GM18858 (cell line): Measurements from ENCODE around the gene PTPRM.

Source experiments
- ATAC-seq: cut with Tn5 transposase; IDR thresholded peaks from one replicate; pipeline ENCODE4 v1.9.1; 2021; ENCODE audit not compliant: unreplicated experiment

The PTPRM gene

DNA sequence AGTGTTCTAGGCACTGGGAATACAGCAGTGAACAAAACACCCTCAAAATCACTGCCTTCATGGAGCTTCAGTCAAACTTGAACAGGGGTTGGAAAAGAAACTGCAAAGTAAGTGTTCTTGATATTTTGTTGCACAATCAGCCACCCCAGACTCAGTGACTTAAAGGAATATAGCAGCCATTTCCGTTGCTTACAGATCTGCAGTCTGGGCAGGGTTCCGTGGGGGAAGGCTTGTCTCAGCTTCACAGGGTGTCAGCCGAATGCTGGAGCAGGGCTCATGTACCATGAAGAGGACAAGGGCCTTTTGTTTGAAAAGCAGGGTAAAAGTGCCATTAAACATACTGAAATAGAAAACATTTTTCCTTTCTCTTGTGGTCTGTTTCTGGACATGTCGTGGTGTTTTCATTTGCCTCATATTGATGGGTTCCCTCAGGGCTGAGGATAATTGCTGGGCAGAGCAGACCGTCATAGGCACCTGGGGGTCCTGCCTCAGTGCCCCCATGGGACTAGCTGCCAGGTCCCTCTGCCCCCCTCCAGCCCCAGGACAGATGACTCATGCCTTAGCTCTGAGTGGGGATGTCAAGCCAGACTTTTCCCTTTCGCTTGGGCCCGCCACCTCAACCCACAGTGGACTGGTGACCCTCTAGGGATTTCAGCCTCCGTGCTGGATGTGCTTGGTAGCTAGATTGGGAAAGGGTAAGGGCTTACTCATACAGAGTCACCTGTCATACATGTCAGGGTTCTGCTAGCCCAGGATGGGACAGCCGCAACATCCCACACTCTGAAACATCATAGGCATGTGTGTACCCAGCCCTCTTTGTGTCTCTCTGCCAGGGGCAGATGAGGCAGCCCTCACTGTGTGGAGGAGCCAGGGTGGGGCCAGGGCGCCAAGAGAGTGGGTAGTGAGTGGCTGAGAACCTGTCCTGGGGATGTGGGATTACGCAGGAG lies 96.5 kb downstream of the PTPRM start:
- no peak for ATAC-seq

DNA sequence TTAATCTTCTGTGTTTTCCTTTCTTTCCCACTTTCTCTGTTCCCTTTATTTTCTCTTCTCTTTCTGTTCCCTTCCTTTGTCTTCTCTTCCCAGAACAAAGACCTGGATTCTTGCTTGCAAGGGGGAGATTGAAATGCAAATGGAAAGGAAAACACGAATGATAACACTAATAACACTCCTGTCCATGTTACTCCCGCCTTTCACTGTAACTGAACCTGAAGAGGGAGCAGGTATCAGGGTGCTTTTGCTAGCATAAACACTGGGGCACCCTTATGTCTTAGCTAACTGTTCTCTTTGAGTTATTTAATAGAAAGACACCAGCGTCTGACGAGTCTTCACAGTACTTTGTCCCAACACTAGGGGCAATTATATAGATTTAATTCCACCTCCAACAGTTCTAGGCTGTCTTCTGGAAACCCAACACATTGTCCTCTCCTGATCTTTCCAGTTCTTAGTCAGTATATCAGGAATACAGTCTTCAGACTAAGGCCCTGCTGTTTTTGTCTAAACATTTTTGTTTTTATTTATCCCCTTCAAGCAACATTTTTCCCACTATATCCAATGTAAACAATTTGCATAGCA lies 99.2 kb downstream of the PTPRM start:
- no peak for ATAC-seq

DNA sequence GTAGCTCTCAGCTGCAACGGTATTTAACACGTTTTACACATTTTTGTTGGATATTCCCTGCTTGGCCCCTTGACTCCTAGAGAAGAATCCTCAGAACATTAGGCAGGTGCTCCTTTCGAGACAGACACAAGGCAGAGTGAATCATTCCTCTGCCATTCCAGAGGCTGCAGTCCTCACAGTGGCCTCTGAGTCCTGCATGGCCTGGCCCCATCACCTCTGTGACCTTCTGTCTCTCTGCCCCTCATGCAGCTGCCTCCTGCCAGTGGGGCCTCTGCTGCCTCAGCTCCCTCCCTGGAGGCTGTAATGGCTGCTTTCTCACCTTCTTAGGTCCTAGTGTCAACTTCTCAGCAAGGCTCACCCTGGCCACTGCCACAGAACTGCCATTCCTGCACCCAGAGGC lies 101.3 kb downstream of the PTPRM start:
- ATAC-seq = no peak

DNA sequence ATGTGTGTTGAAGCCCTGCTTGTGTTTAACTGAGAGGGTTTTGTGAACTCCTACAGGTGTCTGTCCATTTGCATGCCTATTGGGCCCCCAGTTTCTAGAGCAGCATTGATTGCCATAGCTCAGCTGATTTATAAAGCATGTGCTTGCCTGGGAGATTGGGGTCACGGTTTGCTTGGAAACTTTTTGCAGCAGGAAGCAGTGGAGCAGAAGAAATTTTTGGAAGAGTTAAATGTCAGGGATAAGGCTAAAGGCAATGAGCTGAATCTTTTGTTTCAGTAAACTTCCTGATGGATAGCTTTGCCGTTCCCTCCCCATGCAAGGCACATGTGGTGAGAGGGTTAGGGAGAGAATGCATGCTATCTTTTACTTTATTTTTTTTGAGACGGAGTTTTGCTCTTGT lies 102.2 kb downstream of the PTPRM start:
- no peak for ATAC-seq

DNA sequence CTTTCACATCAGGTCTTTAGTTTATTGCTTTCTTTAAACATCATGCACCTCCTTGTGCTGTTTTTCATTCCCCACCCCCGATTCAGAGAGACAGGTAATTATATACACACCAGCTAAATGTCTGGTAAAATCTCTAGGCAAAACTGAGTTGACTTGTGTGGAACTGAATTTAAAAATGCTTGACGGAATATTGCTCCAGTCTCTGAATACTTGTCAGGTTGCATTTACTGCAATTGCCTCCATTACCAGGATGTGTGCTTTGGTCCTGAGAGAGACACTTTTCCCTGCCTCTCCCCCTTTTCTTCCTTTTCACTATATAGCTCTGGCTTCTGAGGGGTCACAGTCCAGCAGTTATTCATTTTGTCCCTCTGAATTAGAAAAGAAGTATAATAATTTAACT lies 104.0 kb downstream of the PTPRM start:
- ATAC-seq = no peak

DNA sequence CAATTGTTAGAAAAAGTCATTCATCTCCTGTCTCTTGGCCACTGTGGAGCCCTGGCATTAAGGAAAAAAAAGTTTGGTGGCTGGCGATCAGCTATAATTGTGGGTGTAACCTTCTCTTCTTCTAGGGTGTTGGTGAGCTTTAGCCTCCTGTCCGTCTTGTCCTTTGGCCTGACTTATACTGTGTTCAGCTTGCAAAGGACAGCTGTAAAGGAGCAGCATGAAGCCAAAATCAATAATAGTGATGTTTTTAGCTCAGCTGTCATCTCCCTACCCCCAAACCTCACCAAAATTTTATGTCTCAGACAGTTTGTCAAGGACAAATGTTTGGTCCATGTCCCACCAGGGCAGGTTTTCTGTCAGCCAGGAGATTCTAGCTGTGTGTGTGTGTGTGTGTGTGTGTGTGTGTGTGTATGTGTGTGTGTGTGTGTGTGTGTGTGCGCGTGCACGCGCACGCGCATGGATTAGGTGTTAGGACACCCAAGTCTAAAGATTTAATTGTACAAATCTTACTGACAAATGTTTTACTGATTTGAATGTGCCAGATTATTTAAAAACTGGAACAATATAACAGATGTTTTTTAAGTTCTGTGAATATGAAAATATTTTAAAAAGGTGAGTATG lies 109.2 kb downstream of the PTPRM start:
- ATAC-seq = no peak

DNA sequence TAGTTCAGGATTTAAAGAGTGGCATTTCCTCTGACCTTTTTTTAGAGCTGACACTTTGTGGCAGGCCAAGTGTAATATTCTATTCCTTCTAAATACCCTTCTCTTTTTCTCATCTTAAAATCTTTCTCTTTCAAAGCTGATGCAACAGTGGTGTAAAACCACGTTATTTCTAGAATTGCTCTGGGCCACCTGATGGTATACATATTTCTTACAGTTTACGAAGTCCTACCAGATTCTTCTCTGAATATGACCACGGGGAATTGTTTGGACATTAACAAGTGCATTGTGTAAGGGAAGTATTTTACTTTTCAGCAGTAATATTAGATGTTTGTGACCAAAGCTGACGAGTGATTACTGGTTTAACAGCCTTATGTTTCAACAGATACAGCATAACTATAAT lies 109.9 kb downstream of the PTPRM start:
- no peak for ATAC-seq

DNA sequence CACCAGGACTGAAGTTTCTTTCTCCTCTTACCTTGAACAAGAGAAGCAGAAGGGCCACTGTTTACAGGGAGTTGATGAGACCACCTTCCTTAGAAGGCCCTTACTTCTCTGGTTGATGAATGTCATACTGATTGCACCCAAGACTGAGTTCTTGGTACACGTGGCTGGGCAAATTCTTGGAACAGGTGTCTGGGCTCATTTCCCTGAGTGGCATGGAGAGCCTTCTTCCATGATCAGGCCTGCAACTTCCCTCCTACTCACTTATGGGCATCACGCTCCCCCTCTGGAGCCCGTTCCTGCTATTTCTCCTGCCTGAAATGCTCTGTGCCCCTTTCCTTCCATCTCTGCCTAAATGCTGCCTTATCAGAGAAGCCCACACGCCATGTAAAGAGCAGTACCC lies 110.3 kb downstream of the PTPRM start:
- ATAC-seq = no peak

DNA sequence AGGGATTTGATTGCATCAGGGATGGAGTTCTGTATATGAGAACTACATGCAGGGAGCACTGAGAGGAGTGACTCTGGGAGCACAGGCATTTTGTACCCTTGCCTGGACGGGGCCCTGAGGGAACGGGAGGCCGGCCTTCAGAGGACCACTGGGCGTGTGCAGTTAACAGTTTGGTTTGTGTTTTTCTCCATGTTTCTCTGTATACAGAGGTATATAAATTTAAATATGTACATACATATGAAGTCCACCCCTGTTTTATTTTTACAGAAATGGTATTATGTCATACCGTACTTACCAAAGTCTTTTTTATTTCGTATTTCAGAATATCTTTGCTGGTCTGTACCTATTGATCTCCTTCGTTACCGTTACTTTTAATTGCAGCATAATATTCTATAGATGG lies 111.3 kb downstream of the PTPRM start:
- ATAC-seq = no peak

DNA sequence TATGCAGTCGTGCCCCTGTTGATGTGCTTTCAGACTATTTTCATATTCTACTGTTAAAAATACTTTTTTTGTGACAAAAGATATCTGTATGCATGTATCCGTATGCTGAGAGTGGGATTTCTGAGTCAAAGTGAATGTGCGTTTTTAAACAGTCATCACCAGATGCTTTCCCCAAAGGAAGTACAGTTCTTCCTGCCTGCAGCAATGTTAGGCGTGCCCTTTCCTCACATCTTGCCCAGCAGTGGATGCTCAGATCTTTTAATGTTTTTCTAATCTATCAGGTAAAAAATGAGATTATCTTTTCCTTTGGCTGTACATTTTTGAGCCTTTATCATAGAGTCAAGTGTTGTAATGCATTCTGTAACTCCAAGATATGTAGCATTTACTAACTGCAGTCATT lies 111.7 kb downstream of the PTPRM start:
- no peak for ATAC-seq

DNA sequence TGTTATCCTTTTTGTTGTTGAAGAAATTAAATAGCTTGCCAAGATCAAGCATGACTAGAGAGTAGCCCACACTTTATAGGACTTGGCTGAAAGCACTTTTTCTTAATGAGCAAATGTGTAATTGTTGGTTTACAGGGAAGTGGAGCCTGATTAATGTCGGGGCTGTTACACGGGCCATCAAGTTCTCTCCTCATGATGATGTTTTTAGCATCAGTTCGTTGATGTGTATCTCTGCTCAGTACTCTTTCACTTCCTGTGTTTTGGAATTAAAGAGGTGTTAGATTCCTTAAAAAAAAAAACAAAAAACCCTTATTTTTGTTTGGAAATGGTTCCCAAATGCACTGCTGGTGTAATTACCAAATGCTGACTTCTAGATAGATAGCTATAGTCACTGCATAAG lies 114.2 kb downstream of the PTPRM start:
- no peak for ATAC-seq

DNA sequence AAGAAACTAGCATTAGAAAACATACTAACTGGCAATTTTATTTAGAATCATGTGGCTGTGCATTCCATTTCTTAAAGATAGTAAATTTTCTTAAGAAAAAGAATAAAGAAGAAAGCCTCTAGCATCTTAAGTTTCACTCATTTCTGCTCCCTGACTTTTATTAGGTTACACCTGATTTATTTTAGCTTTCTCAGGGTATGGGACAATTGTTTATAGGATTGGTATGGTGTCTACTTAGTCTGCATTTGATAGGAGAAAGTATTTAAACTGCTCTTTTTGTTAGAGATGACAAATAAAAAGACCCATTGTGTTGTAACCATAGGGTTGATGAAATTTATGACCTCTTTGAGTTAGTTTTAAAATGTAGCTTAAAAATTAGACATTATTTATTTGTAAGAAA lies 115.2 kb downstream of the PTPRM start:
- ATAC-seq = no peak

DNA sequence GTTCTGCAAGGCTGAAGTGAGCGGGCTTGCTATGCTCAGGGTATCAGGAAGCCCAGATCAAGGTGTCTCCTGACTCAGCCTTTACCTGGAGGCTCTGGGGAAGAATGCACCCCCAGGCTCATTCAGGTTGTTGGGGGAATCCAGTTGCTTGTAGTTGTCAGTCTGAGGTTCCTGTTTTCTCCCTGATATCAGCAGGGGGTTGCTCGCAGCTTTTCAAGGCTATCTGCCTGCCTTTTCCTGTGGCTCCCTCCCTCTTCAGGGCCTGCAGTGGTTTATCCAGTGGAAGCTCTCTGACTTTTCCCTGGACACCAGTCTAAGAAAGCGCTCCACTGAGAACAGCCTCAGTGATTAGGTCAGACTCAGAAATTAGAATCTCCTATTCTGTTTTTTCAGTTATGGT lies 116.6 kb downstream of the PTPRM start:
- no peak for ATAC-seq

DNA sequence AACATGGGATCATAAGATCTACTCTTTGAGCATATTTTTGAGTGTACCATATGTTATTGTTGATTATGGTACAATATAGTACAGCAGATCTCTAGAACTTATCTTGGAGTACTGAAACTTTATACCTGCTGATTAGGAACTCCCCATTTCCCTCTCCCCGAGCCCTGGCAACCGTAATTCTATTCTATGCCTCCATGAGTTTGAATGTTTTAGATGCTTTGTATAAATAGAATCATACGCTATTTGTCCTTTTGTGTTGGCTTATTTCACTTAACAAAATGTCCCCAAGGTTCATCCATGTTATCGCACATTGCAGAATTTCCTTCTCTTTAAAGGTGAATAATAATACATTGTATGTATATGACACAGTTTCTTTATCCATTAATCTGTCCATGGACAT lies 117.2 kb downstream of the PTPRM start:
- ATAC-seq = no peak

DNA sequence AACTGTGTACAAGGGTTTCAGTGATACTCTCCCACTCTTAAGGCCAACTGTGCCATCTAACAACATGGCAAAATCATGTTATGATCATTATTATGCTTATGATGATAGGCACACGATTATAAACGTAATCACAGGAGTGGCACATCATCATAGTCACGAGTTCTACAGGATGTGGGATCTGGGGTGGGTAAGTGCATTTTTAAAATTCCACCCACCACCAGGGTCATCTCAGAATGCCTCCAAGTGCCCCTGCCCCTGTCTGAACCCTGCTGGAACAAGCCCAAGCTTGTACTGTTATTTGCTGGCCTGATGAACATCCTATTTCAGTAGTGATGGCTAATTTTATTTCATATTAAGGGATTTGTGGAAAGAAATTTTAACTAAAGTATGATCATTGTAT lies 117.8 kb downstream of the PTPRM start:
- no peak for ATAC-seq

DNA sequence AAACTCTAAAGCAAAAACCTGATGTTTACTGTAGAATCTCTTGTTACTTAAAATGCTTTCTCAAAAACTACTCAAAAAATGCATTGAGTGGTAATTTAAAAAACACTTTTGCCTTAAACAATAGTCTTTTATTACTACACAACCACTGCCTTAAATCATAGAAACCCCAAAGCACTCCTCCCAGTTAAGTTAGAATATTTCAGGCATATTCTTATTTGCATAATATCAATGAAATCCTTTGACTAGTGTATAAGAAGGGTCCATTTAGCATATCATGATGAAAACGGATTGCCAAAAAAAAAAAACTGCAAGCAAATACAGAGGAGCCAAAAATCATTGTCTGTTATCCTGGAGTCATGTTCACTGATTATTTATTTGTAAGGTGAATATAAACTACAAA lies 119.2 kb downstream of the PTPRM start:
- no peak for ATAC-seq

DNA sequence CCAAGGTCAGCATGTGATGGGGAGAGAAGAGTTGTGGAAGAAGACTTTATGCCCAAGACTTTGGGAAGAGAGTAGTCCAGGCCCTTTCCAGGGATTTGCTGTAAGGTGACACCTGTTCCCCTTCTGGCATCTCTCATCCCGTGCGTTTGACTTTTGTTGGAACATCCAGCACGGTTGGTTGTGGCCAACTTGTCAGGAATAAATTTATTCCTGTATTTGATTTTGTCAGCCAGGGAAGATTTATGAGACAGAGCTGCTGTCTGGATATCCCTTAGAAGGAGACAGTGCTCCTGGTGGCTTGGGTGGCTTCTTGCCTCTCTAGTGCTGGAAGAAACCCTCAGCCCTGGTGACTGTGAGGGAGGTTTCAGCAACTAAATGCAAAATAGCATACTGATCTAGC lies 121.5 kb downstream of the PTPRM start:
- ATAC-seq = no peak

DNA sequence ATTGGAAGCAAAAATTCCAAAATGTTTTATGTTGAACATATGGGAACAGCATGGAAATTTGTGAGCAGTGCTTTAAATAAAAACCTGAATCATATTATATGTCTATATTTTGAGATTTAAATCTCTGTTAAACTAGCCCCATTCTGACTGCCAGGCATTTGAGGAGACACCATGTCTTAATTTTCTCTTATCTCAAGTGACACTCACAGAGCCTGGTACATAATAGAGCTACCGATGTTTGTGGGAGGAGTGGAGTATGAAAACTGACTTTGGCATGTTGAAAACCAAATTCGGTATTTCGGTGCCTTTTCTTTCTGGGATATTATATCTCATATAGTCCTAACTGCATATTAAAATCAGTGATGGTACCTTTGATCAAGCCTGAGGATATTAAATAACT lies 124.1 kb downstream of the PTPRM start:
- ATAC-seq = no peak

DNA sequence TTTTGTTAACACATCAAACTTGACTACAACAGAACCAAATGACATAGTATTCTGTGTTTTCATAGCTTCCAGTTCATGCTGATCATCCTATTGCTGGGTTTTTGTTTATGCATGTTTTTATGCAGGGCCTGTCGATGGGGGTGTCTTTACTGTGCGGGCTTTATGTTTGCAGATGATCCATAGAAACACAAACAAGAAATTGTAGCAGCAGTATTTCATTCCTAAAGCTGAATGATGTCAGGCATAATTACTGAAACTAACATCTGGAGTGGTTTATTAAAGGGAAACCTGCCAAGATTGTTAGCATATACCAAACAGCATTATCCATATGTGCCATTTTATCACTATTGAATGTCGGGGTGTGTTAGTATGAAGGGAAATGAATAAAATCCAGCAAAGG lies 129.7 kb downstream of the PTPRM start:
- no peak for ATAC-seq

DNA sequence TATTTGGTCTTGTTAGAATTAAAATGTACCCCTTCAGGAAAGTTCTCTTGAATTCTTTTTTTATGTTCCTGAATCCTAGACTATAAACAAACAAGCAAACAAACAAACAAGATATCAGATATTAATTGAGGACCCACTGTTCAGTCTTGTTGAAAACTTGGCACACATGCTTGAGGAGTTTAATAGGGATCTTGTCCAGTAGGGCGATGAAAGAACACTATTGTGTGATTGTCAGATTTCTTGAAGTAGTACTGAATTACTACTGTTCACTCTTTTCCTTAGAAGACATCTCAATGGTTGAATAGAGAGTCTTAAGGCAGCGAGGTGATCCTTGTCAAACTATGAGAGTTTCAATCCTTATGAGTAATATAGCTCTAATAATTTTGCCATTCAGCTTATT lies 130.2 kb downstream of the PTPRM start:
- ATAC-seq = no peak

DNA sequence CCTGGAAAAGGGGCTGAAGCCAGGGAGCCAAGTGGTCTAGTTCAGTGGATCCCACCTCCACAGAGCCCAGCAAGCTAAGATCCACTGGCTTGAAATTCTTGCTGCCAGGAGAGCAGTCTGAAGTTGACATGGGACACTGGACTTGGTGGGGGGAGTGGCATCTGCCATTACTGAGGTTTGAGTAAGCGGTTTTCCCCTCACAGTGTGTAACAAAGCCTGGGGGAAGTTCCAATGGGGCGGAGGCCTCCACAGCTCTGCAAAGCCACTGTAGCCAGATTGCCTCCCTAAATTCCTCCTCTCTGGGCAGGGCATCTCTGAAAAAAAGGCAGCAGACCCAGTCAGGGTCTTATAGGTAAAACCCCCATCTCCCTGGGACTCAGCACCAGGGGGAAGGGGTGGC lies 144.4 kb downstream of the PTPRM start:
- no peak for ATAC-seq

DNA sequence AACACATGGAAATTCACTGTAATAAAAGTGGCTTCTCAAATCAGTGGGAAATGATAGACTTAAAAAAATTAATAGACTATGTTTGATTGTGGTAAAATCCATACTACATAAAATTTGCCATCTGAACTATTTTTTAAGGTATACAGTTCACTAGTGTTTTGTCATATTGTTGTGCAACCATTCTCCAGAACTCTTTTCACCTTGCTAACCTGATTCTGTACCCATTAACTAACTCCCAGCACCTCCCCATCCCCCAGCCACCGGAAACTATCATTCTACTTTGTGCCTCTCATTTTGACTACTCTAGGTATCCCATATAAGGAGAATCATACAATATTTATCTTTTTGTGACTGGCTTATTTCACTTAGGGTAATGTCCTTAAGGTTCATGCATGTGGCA lies 153.3 kb downstream of the PTPRM start:
- ATAC-seq = no peak
